HT1080 (cell line): Measurements from ENCODE around the gene PDLIM7. TPM values are rescaled to one million over a fixed set of nuclear protein-coding genes. Genes with fewer than 3 reads are reported as not detected.
A peak's percentile ranks its signal among the peaks of the same experiment; 100 is the strongest.

Experiments
- DNase-seq: peaks from one replicate; pipeline ENCODE4 v3.0.0-alpha.2; 2015; ENCODE audit warnings: low read depth
- total RNA-seq: library from RNA; depleted of rRNA; stranded (reverse); fragments of >200 nt; shearing (Covaris generic); gene quantifications from 2 replicates; pipeline ENCODE4 v1.2.3, GENCODE V29; 2014

PDLIM7 gene
- total RNA-seq, 1 experiment from 2014 or later, result 262 TPM

- no peak for DNase-seq
These were observed 38.5 kb downstream of the PDLIM7 start for GRCh38 chr5:177458912-177459350.

DNA sequence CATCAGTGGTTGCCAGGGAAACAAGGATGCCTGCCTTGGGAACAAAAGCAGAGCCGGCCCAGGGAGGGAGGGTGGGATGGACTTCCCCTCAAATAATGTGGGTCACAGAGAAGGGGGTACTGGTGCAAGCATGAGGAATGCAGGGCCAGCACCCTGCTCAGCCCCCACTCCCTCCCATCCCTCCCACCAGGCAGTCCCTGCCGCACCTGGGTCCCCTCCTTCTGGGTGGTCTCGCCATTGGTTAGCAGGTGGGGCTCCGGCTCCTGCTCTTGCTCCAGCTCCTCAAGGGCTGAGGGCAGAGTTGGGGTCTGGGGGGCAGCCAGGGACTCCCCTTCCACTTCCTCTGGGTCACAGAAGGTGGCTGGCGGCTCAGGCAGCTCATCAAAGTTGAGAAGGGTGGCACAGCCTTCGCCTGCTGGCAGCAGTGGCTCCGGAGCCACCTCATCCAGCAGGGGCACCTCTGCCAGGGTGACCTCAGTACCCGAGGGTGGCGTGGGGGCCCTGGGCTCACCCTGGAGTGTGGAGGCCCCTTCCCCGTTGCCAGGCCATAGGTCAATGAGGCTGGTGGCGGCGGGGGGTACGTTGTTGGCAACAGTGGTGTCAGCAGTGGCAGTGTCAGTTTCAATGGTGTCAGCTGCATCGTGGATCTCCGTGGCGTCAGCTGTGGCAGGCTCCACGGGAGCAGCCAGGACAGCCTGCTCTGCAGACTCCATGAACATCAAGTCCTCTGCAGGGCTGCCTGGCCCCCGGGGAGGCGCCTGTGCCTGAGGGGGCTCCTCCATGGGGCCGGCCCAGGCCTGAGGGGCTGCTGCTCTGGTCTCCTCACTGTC lies 39.3 kb downstream of the PDLIM7 start:
- DNase-seq, result no peak

- DNase-seq, result peak; percentile 93
These were observed 40.2 kb downstream of the PDLIM7 start for GRCh38 chr5:177456976-177457851.

DNA sequence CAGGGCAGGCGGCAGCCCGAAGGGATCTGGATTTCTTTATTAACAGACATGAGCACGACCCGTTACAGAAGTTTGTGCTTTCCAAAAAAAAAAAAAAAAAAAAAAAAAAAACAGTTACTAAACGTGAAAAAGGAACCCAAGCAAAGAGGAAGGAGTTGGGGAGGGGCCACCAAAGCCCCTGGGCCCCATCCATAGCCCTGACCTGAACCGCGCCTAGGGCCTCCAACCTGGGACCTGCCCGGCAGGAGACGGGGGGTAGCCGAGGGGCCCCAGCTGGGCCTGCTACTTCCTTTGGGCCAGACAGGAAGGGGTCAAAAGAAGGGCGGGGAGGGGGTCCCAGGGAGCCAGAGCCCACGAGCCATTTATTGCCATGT lies 40.8 kb downstream of the PDLIM7 start:
- no peak for DNase-seq

- peak; percentile 55 for DNase-seq
These were observed 41.5 kb downstream of the PDLIM7 start for GRCh38 chr5:177455661-177456590.

- DNase-seq, result no peak
These were observed 42.3 kb downstream of the PDLIM7 start for GRCh38 chr5:177455036-177455660.

GRCh38 chr5:177454397-177455035 lies 42.9 kb downstream of the PDLIM7 start:
- DNase-seq, result peak; percentile 80

DNA sequence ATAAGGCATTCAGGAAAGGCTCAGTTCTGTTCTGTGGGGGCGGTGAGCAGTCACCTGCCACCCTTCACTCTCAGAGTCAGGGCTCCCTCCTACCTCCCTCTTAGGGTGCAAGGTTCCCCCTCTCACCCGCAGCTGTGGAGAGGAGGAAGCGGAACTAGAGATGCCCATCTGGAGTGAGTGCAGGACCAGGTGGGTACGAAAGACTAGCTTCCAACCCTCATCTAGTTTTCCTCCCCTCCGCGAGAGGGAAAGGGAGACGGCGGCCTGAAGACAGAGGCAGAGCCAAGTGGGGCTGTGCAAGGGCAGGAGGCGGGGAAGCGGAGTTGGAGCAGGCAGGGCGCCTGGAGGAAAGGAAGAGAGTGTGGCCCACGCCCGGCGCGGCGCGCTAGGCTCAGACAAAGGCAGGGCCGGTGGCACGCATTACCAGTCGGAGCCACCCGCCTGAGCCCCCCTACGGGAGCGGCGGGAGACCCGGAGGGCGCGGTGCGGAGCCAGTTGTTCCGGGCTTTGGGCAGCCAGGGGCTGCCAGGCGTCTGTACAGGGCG lies 43.5 kb downstream of the PDLIM7 start:
- no peak for DNase-seq

DNA sequence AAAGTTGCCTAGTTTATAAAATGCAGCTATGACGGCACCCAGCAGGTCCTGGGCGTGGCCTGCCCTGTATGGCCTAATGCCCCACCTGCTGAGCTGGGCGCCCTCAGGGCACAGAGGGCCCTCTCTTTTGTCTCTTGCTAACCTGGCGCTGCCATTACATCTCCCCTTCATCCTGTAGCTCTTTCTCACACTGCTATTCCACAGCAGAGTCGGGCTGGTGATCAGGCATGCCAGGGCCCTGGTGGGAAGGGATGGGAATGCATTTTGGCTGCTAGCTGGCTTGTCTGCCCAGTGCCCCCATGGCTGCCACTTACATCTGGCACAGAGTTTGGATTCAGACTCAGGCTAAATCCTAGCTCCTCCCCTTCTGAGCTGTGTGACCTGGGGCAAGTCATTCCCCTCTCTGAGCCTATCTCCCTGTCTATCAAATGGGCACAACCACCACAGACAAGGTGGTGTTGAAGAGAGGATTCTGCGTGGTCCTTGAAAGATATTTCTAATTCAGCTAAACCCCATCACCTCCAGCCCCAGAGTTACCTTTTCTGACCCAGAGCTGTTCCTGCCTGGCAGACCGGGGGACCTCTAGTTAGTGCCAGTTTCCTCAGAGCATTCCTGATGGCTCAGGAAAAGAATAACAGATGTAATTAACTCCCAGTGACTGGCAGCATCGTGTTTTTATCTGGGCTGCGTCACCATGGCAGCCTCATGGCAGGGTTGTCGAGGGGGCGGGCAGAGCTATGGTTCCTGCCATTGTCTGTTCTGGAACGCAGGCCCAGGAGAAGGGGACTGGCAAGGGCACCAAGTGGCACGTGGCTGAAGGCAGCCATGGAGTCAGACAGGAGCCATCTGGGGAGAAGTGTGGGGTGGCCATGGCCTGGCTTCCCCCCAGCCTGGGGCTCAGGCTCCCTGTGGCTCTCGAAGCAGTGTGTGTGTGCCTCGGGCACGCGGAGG lies 44.4 kb downstream of the PDLIM7 start:
- no peak for DNase-seq

GRCh38 chr5:177450667-177451424 lies 46.6 kb downstream of the PDLIM7 start:
- DNase-seq, result no peak

GRCh38 chr5:177449140-177450061 lies 48.0 kb downstream of the PDLIM7 start:
- no peak for DNase-seq

GRCh38 chr5:177448244-177448950 lies 49.0 kb downstream of the PDLIM7 start:
- DNase-seq, result no peak

- peak; percentile 99 for DNase-seq
These were observed 49.7 kb downstream of the PDLIM7 start for GRCh38 chr5:177447611-177448243.

- peak; percentile 61 for DNase-seq
These were observed 50.3 kb downstream of the PDLIM7 start for GRCh38 chr5:177447066-177447610.
